ENCODE measurements around the gene RIOK3.

- TF ChIP-seq CREB5 (CRISPR knock-in tag; IDR thresholded peaks at IDR 0.05; ENCODE audit: low read depth): no peak
- no peak for TF ChIP-seq TCF4 (CRISPR knock-in tag; IDR thresholded peaks at IDR 0.05; ENCODE audit: borderline replicate concordance)
- no peak for TF ChIP-seq GLIS3 (CRISPR knock-in tag; IDR thresholded peaks at IDR 0.05)
- no peak for TF ChIP-seq ARNTL (CRISPR knock-in tag; IDR thresholded peaks at IDR 0.05; ENCODE audit: borderline replicate concordance, low read depth)
- no peak for TF ChIP-seq CSRNP3 (CRISPR knock-in tag; IDR thresholded peaks at IDR 0.05)
- TF ChIP-seq TSHZ2 (CRISPR knock-in tag; IDR thresholded peaks at IDR 0.05): no peak
- TF ChIP-seq ZNF565 (CRISPR knock-in tag; conservative IDR thresholded peaks at IDR 0.05; ENCODE audit: low read depth): no peak
- no peak for TF ChIP-seq PATZ1 (CRISPR knock-in tag; IDR thresholded peaks at IDR 0.05; ENCODE audit: borderline replicate concordance)
- no peak for TF ChIP-seq RARB (CRISPR knock-in tag; IDR thresholded peaks at IDR 0.05)
These were observed 37.6 kb upstream of the RIOK3 start for GRCh38 chr18:23415515-23415914.
